GM23338 (cell line): ENCODE data around the gene CCNY. TPM values are rescaled to one million over a fixed set of nuclear protein-coding genes. Genes with fewer than 3 reads are reported as not detected.

Source experiments
- ATAC-seq: fragments of 200-7000 bp; cut with Tn5 transposase; 3 replicates; pipeline ENCODE4 v1.9.1; 2020
- DNase-seq: peaks from one replicate; pipeline ENCODE4 v3.0.0-alpha.2; 2015; ENCODE audit warnings: low spot score
- H2AFZ ChIP-seq: fragments of 200-600 bp; sonication (generic); 2 replicates; pipeline ENCODE4 v1.8.0; 2016; ENCODE audit warnings: antibody characterized with exemption, mild to moderate bottlenecking, moderate library complexity
- H3F3A ChIP-seq: fragments of 200-600 bp; sonication (generic); replicated peaks from 2 replicates; pipeline ENCODE4 v1.8.0; 2017; ENCODE audit warnings: antibody characterized with exemption, mixed run types, low read depth
- H3K27ac ChIP-seq: fragments of 200-600 bp; sonication (generic); 2 replicates; pipeline ENCODE4 v1.6.1; 2016; ENCODE audit warnings: low read depth
- H3K27me3 ChIP-seq: fragments of 200-600 bp; sonication (generic); 2 replicates; pipeline ENCODE4 v1.8.0; 2016; ENCODE audit warnings: mild to moderate bottlenecking, mixed run types, moderate library complexity; ENCODE audit not compliant: insufficient read depth
- H3K36me3 ChIP-seq: fragments of 200-600 bp; sonication (generic); 2 replicates; pipeline ENCODE4 v1.8.0; 2016; ENCODE audit warnings: mild to moderate bottlenecking; ENCODE audit not compliant: insufficient read depth
- H3K4me1 ChIP-seq: fragments of 200-600 bp; sonication (generic); 2 replicates; pipeline ENCODE4 v1.8.0; 2016; ENCODE audit warnings: mild to moderate bottlenecking, moderate library complexity; ENCODE audit not compliant: insufficient read depth
- H3K4me2 ChIP-seq: fragments of 200-600 bp; sonication (generic); 2 replicates; pipeline ENCODE4 v1.7.1; 2017; ENCODE audit warnings: mixed run types
- H3K4me3 ChIP-seq: fragments of 200-600 bp; sonication (generic); 2 replicates; pipeline ENCODE4 v1.6.1; 2016; ENCODE audit warnings: mixed run types
- H3K79me2 ChIP-seq: fragments of 200-600 bp; sonication (generic); replicated peaks from 2 replicates; pipeline ENCODE4 v1.8.0; 2017; ENCODE audit warnings: mild to moderate bottlenecking; ENCODE audit not compliant: insufficient read depth
- H3K9me2 ChIP-seq: fragments of 200-600 bp; sonication (generic); 2 replicates; pipeline ENCODE4 v1.8.0; 2017; ENCODE audit not compliant: insufficient read depth
- H4K20me1 ChIP-seq: fragments of 200-600 bp; sonication (generic); replicated peaks from 2 replicates; pipeline ENCODE4 v1.8.0; 2017; ENCODE audit warnings: mild to moderate bottlenecking; ENCODE audit not compliant: insufficient read depth
- H3K27ac Mint-ChIP-seq: 2 replicates; pipeline ENCODE4 v1.8.0; 2020; ENCODE audit warnings: inconsistent platforms, mild to moderate bottlenecking, moderate library complexity, mixed read lengths
- H3K27me3 Mint-ChIP-seq: 3 replicates; pipeline ENCODE4 v1.8.0; 2022; ENCODE audit warnings: low read depth, mild to moderate bottlenecking, moderate library complexity, mixed read lengths, inconsistent platforms; ENCODE audit not compliant: insufficient read depth, poor library complexity
- H3K36me3 Mint-ChIP-seq: 3 replicates; pipeline ENCODE4 v1.8.0; 2021; ENCODE audit warnings: low read depth, mild to moderate bottlenecking, inconsistent platforms, moderate library complexity, mixed read lengths
- H3K4me1 Mint-ChIP-seq: 3 replicates; pipeline ENCODE4 v1.8.0; 2020; ENCODE audit warnings: mild to moderate bottlenecking, inconsistent platforms, mixed read lengths
- H3K4me3 Mint-ChIP-seq: 3 replicates; pipeline ENCODE4 v1.8.0; 2021; ENCODE audit warnings: moderate library complexity, mild to moderate bottlenecking, inconsistent platforms, mixed read lengths
- H3K9me3 Mint-ChIP-seq: 3 replicates; pipeline ENCODE4 v1.8.0; 2020; ENCODE audit warnings: moderate library complexity, mild to moderate bottlenecking, inconsistent platforms, mixed read lengths
- CREB1 ChIP-seq: fragments of 250-450 bp; sonication (Bioruptor Pico); IDR thresholded peaks from 2 replicates; pipeline ENCODE4 v1.5.0; 2020; ENCODE audit warnings: low read depth, mild to moderate bottlenecking, moderate library complexity
- CTCF ChIP-seq, 2 experiments: fragments of 200-600 bp in 1 of 2; sonication (generic) in 1 of 2; conservative IDR thresholded peaks; 2 replicates each; pipeline versions ENCODE4 v1.5.1 to v1.6.1; 2016 to 2017; ENCODE audit warnings: antibody characterized with exemption in 2 of 2, low read depth in 2 of 2, mild to moderate bottlenecking in 2 of 2, moderate library complexity in 1 of 2
- ETS1 ChIP-seq: IDR thresholded peaks from 2 replicates; pipeline ENCODE4 v1.6.1; 2016; ENCODE audit warnings: antibody characterized with exemption
- EZH2 ChIP-seq: fragments of 200-600 bp; sonication (generic); IDR thresholded peaks from one replicate; pipeline ENCODE4 v1.8.0; 2017; ENCODE audit warnings: antibody characterized with exemption, mild to moderate bottlenecking, low read depth; ENCODE audit not compliant: unreplicated experiment
- EZH2phosphoT487 ChIP-seq: fragments of 200-600 bp; sonication (generic); IDR thresholded peaks from one replicate; pipeline ENCODE4 v1.8.1; 2018; ENCODE audit warnings: antibody characterized with exemption; ENCODE audit not compliant: unreplicated experiment
- JUNB ChIP-seq: IDR thresholded peaks from one replicate; pipeline ENCODE4 v1.6.1; 2016; ENCODE audit warnings: antibody characterized with exemption; ENCODE audit not compliant: unreplicated experiment
- NANOG ChIP-seq: IDR thresholded peaks from 2 replicates; pipeline ENCODE4 v1.6.1; 2016; ENCODE audit warnings: antibody characterized with exemption, borderline replicate concordance
- POLR2AphosphoS5 ChIP-seq: IDR thresholded peaks from 2 replicates; pipeline ENCODE4 v1.6.1; 2016; ENCODE audit warnings: antibody characterized with exemption, low read depth
- REST ChIP-seq: IDR thresholded peaks from one replicate; pipeline ENCODE4 v1.6.1; 2018; ENCODE audit warnings: antibody characterized with exemption; ENCODE audit not compliant: unreplicated experiment
- STAT1 ChIP-seq: IDR thresholded peaks from one replicate; pipeline ENCODE4 v1.6.1; 2016; ENCODE audit warnings: antibody characterized with exemption; ENCODE audit not compliant: unreplicated experiment
- ZNF114 ChIP-seq: fragments of 250-450 bp; sonication (Bioruptor Pico); IDR thresholded peaks from 2 replicates; pipeline ENCODE4 v1.5.0; 2020; ENCODE audit warnings: mild to moderate bottlenecking, moderate library complexity
- ZNF331 ChIP-seq: fragments of 250-450 bp; sonication (Bioruptor Pico); IDR thresholded peaks from 2 replicates; pipeline ENCODE4 v1.5.0; 2020; ENCODE audit warnings: low read depth, mild to moderate bottlenecking, moderate library complexity
- ZNF462 ChIP-seq: fragments of 250-450 bp; sonication (Bioruptor Pico); IDR thresholded peaks from 2 replicates; pipeline ENCODE4 v1.5.0; 2020; ENCODE audit warnings: mild to moderate bottlenecking, moderate library complexity
- polyA plus RNA-seq: library from polyadenylated mRNA; unstranded; fragments of >200 nt; fragmentation: Nextera tagmentation; extraction: Ambion mirVana; gene quantifications from 2 replicates; pipeline ENCODE4 v1.2.1, GENCODE V29; 2016
- total RNA-seq: library from RNA; depleted of rRNA; stranded (reverse); fragments of >200 nt; shearing (Covaris generic); gene quantifications from 2 replicates; pipeline ENCODE4 v1.2.3, GENCODE V29; 2014

The CCNY gene
- total and polyA plus RNA-seq, 2 experiments from 2014 or later: 14.2 to 29.0 TPM

GRCh38 chr10:35576730-35577129 is 240.4 kb downstream of the CCNY start:
- TF ChIP-seq ZNF331 (CRISPR knock-in tag) (no peak), CTCF (conservative IDR thresholded peaks at IDR 0.05; ENCODE audit: low read depth in 2 of 2) (no peak), ZNF462 (no peak), POLR2AphosphoS5 (no peak), ETS1 (no peak), NANOG (no peak), STAT1 (no peak), JUNB (no peak), EZH2phosphoT487 (no peak), ZNF114 (no peak), REST (no peak), EZH2 (no peak), CREB1 (no peak)
- Histone ChIP-seq H3K36me3 (0 out of 2 replicates have a peak, but pooled peaks cover 3% of the 10 kb centered on the region), H3K27ac (no peak overlapping the region), H3K4me1 (peaks cover 4% of the 10 kb centered on the region; the same call in 1 of the 2 replicates), H3K9me2 (0 out of 2 replicates have a peak, but pooled peaks cover 3% of the 10 kb centered on the region), H3F3A (no peaks in the 10 kb centered on the region), H3K4me2 (no peak overlapping the region), H4K20me1 (no peaks in the 10 kb centered on the region), H3K27me3 (no peaks in the 10 kb centered on the region), H2AFZ (no peak overlapping the region), H3K79me2 (no peaks in the 10 kb centered on the region), H3K4me3 (no peak overlapping the region)
- Mint-ChIP-seq H3K9me3 (no peaks in the 10 kb centered on the region), H3K4me1 (peaks cover 9% of the 10 kb centered on the region), H3K4me3 (no peak overlapping the region), H3K36me3 (peaks cover 2% of the 10 kb centered on the region; the same call in 2 of the 3 replicates), H3K27ac (no peak overlapping the region), H3K27me3 (peaks cover 2% of the 10 kb centered on the region)
- DNase-seq: no peak
- ATAC-seq: no peak
